Measurements from ENCODE around the gene EMID1.

The EMID1 gene

GRCh38 chr22:29251981-29252911, 46.5 kb downstream of the EMID1 start:
- FAIRE-seq (no peak), DNase-seq (ENCODE audit: insufficient read length, low spot score) (no peak)
- no peak for TF ChIP-seq CTCF (IDR thresholded peaks at IDR 0.05; ENCODE audit: insufficient read depth, missing control alignments)

- no peak for DNase-seq (ENCODE audit: insufficient read length, low spot score)
- no peak for FAIRE-seq
These were observed 48.0 kb downstream of the EMID1 start for GRCh38 chr22:29253561-29254285.

GRCh38 chr22:29254286-29254660, 48.6 kb downstream of the EMID1 start:
- DNase-seq (ENCODE audit: insufficient read length, low spot score) (no peak), FAIRE-seq (no peak)
- TF ChIP-seq CTCF (IDR thresholded peaks at IDR 0.05; ENCODE audit: insufficient read depth, missing control alignments): no peak

More at GRCh38 chr22:29253561-29254285, 48.0 kb downstream of the EMID1 start:
- no peak for TF ChIP-seq CTCF (IDR thresholded peaks at IDR 0.05; ENCODE audit: insufficient read depth, missing control alignments)

- no peak for FAIRE-seq
- no peak for TF ChIP-seq CTCF (IDR thresholded peaks at IDR 0.05; ENCODE audit: insufficient read depth, missing control alignments)
- DNase-seq (ENCODE audit: insufficient read length, low spot score): no peak
These were observed 49.4 kb downstream of the EMID1 start for GRCh38 chr22:29255064-29255621.

GRCh38 chr22:29256606-29257325, 51.1 kb downstream of the EMID1 start:
- DNase-seq (ENCODE audit: insufficient read length, low spot score) (no peak), FAIRE-seq (no peak)
- no peak for TF ChIP-seq CTCF (IDR thresholded peaks at IDR 0.05; ENCODE audit: insufficient read depth, missing control alignments)

- no peak for FAIRE-seq
- DNase-seq (ENCODE audit: insufficient read length, low spot score): no peak
- no peak for TF ChIP-seq CTCF (IDR thresholded peaks at IDR 0.05; ENCODE audit: insufficient read depth, missing control alignments)
These were observed 52.1 kb downstream of the EMID1 start for GRCh38 chr22:29257751-29258181.

Measured in D721Med (cell line).